WTC11 (cell line): ENCODE measurements around the gene PLEKHA6. TPM values are rescaled to one million over a fixed set of nuclear protein-coding genes. Genes with fewer than 3 reads are reported as not detected.

Experiments
- ATAC-seq: fragments of 200-7000 bp; cut with Tn5 transposase; 2 replicates; pipeline ENCODE4 v1.10.0; 2021; ENCODE audit warnings: mild to moderate bottlenecking, moderate library complexity
- CTCF ChIA-PET: fragments of 300-600 bp; sonication (Branson Sonifier 250); formaldehyde crosslinking; loops from one replicate; lab custom pipeline; 2021; ENCODE audit warnings: antibody characterized with exemption; lab: Charles Lee
- POLR2A ChIA-PET: fragments of 350-600 bp; sonication (Branson Sonifier 250); formaldehyde crosslinking; loops from one replicate; lab custom pipeline; 2021; ENCODE audit warnings: antibody characterized with exemption; lab: Charles Lee
- DNase-seq: peaks from one replicate; pipeline ENCODE4 v3.0.0; 2021; ENCODE audit warnings: low spot score
- H3K27ac Mint-ChIP-seq: 2 replicates; pipeline ENCODE4 v1.8.0; 2021; ENCODE audit warnings: mixed read lengths
- H3K27me3 Mint-ChIP-seq: 2 replicates; pipeline ENCODE4 v1.8.0; 2021; ENCODE audit warnings: low read depth, mild to moderate bottlenecking, moderate library complexity, mixed read lengths
- H3K36me3 Mint-ChIP-seq: 2 replicates; pipeline ENCODE4 v1.8.0; 2021; ENCODE audit warnings: mixed read lengths
- H3K4me1 Mint-ChIP-seq: 2 replicates; pipeline ENCODE4 v1.8.0; 2022; ENCODE audit warnings: mixed read lengths
- H3K4me3 Mint-ChIP-seq: 2 replicates; pipeline ENCODE4 v1.8.0; 2021; ENCODE audit warnings: mild to moderate bottlenecking, moderate library complexity, mixed read lengths
- H3K9me3 Mint-ChIP-seq: 2 replicates; pipeline ENCODE4 v1.8.0; 2021; ENCODE audit warnings: mixed read lengths
- ARID4B ChIP-seq: sonication (generic); formaldehyde crosslinking; IDR thresholded peaks from 2 replicates; pipeline ENCODE4 v1.8.0; 2023; ENCODE audit warnings: missing genetic modification reagents, mild to moderate bottlenecking, borderline replicate concordance
- CREB1 ChIP-seq: sonication (generic); formaldehyde crosslinking; IDR thresholded peaks from 2 replicates; pipeline ENCODE4 v1.8.0; 2023; ENCODE audit warnings: mild to moderate bottlenecking, missing genetic modification reagents
- ESRRA ChIP-seq: sonication (generic); formaldehyde crosslinking; IDR thresholded peaks from 2 replicates; pipeline ENCODE4 v1.8.1; 2022; ENCODE audit warnings: mild to moderate bottlenecking, missing genetic modification reagents, borderline replicate concordance
- PRDM15 ChIP-seq: sonication (generic); formaldehyde crosslinking; IDR thresholded peaks from 2 replicates; pipeline ENCODE4 v1.8.0; 2022; ENCODE audit warnings: missing genetic modification reagents
- ZNF121 ChIP-seq: sonication (generic); formaldehyde crosslinking; IDR thresholded peaks from 2 replicates; pipeline ENCODE4 v1.8.0; 2023; ENCODE audit warnings: missing genetic modification reagents
- ZNF671 ChIP-seq: fragments of 250-450 bp; sonication (Bioruptor Pico); IDR thresholded peaks from 2 replicates; pipeline ENCODE4 v1.8.0; 2021; ENCODE audit warnings: mild to moderate bottlenecking
- total RNA-seq: library from RNA; stranded (reverse); gene quantifications from 3 replicates; pipeline ENCODE4 v1.2.3, GENCODE V29; 2021
- TF ChIP-seq, protein P1 (sequence below): fragments of 250-450 bp; sonication (Bioruptor Pico); IDR thresholded peaks from 2 replicates; pipeline ENCODE4 v1.8.0; 2021; ENCODE audit warnings: mild to moderate bottlenecking
- TF ChIP-seq, protein P2 (sequence below): sonication (generic); formaldehyde crosslinking; IDR thresholded peaks from 2 replicates; pipeline ENCODE4 v1.8.0; 2023; ENCODE audit warnings: mild to moderate bottlenecking, missing genetic modification reagents
- TF ChIP-seq, protein P3 (sequence below): sonication (generic); formaldehyde crosslinking; IDR thresholded peaks from 2 replicates; pipeline ENCODE4 v1.8.1; 2023; ENCODE audit warnings: mild to moderate bottlenecking, missing genetic modification reagents, moderate library complexity
- TF ChIP-seq, protein P4 (sequence below): fragments of 200-600 bp; IDR thresholded peaks from 2 replicates; pipeline ENCODE4 v1.8.0; 2022; ENCODE audit warnings: antibody characterized with exemption
- TF ChIP-seq, protein P5 (sequence below): sonication (generic); formaldehyde crosslinking; IDR thresholded peaks from 2 replicates; pipeline ENCODE4 v1.8.1; 2023; ENCODE audit warnings: mild to moderate bottlenecking, missing genetic modification reagents

PLEKHA6 gene
- total RNA-seq, 1 experiment from 2014 or later = 11.6 TPM

GRCh38 chr1:204249736-204250427 lies 109.8 kb downstream of the PLEKHA6 start (continued):
- no peak for TF ChIP-seq ARID4B (CRISPR knock-in tag)
- TF ChIP-seq, protein P1, sequence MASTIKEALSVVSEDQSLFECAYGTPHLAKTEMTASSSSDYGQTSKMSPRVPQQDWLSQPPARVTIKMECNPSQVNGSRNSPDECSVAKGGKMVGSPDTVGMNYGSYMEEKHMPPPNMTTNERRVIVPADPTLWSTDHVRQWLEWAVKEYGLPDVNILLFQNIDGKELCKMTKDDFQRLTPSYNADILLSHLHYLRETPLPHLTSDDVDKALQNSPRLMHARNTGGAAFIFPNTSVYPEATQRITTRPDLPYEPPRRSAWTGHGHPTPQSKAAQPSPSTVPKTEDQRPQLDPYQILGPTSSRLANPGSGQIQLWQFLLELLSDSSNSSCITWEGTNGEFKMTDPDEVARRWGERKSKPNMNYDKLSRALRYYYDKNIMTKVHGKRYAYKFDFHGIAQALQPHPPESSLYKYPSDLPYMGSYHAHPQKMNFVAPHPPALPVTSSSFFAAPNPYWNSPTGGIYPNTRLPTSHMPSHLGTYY (CRISPR knock-in tag) = no peak
- TF ChIP-seq CREB1 (CRISPR knock-in tag) = no peak
- TF ChIP-seq, protein P2, sequence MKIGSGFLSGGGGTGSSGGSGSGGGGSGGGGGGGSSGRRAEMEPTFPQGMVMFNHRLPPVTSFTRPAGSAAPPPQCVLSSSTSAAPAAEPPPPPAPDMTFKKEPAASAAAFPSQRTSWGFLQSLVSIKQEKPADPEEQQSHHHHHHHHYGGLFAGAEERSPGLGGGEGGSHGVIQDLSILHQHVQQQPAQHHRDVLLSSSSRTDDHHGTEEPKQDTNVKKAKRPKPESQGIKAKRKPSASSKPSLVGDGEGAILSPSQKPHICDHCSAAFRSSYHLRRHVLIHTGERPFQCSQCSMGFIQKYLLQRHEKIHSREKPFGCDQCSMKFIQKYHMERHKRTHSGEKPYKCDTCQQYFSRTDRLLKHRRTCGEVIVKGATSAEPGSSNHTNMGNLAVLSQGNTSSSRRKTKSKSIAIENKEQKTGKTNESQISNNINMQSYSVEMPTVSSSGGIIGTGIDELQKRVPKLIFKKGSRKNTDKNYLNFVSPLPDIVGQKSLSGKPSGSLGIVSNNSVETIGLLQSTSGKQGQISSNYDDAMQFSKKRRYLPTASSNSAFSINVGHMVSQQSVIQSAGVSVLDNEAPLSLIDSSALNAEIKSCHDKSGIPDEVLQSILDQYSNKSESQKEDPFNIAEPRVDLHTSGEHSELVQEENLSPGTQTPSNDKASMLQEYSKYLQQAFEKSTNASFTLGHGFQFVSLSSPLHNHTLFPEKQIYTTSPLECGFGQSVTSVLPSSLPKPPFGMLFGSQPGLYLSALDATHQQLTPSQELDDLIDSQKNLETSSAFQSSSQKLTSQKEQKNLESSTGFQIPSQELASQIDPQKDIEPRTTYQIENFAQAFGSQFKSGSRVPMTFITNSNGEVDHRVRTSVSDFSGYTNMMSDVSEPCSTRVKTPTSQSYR (CRISPR knock-in tag) = no peak

DNA sequence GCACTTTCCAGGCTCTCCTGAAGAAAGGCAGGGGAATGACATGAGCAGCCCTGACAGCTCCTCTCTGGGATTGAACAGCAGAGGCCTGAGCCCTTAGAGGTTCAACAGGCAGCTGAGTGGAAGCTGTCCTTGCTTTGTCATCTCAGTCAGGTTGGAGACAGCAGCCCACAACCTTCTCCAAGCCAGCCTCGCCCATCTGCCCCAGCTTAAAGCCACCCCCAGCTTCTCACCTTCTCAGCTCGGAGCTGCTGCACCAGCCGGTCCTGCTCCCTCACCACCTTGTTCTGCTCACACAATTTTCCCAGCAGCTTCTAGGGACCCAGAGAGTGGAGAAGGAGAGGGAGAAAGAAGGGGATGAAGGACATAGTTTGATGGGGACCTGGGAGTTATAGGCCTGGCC lies 110.8 kb downstream of the PLEKHA6 start:
- POLR2A ChIA-PET = no interaction called here
- CTCF ChIA-PET = interaction anchor here (0.8 to 4.5 kb wide), 10 partner anchors 10 to 254 kb away, joined by 3 to 17 read pairs (median 4); partner anchors contain the start of gene GOLT1A
- H3K4me1 Mint-ChIP-seq = peaks cover 32% of the 10 kb centered on the region
- no peaks in the 10 kb centered on the region for H3K36me3 Mint-ChIP-seq
- DNase-seq (no peak), ATAC-seq (no peak)
- TF ChIP-seq ZNF671 (CRISPR knock-in tag) = no peak
- TF ChIP-seq, all 79 proteins: peak for 0
- no peaks in the 10 kb centered on the region for H3K27me3 Mint-ChIP-seq
- no peak overlapping the region for H3K27ac Mint-ChIP-seq
- H3K4me3 Mint-ChIP-seq = no peak overlapping the region
- no peaks in the 10 kb centered on the region for H3K9me3 Mint-ChIP-seq

DNA sequence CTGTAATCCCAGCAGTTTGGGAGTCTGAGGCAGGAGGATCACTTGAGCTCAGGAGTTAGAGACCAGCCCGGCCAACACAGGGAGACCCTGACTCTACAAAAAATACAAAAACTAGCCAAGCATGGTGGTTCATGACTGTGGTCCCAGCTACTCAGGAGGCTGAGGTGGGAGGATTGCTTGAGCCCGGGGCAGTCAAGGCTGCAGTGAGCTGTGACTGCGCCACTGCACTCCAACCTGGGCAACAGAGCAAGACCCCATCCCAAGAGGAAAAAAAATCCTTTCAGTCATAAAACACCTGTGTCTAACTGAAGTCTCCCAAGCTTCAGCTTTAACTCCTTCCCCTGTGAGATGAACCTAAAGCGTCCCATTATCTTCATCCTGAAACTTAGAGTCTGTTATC lies 112.9 kb downstream of the PLEKHA6 start:
- no peak overlapping the region for H3K4me3 Mint-ChIP-seq
- no peak for ATAC-seq
- ChIA-PET POLR2A (no interaction called here), CTCF (interaction anchor here (1.2 to 4.5 kb wide), 3 partner anchors 10 to 117 kb away, joined by 3 to 17 read pairs (median 4); no protein-coding TSS in a partner anchor)
- H3K36me3 Mint-ChIP-seq = no peaks in the 10 kb centered on the region
- no peaks in the 10 kb centered on the region for H3K9me3 Mint-ChIP-seq
- H3K27ac Mint-ChIP-seq = no peak overlapping the region
- DNase-seq = no peak
- no peaks in the 10 kb centered on the region for H3K27me3 Mint-ChIP-seq
- H3K4me1 Mint-ChIP-seq = peaks cover 15% of the 10 kb centered on the region
- TF ChIP-seq ZNF121 (CRISPR knock-in tag) (0 out of 2 replicates have a peak, but pooled peaks have one; percentile 30), ESRRA (CRISPR knock-in tag) (no peak)

DNA sequence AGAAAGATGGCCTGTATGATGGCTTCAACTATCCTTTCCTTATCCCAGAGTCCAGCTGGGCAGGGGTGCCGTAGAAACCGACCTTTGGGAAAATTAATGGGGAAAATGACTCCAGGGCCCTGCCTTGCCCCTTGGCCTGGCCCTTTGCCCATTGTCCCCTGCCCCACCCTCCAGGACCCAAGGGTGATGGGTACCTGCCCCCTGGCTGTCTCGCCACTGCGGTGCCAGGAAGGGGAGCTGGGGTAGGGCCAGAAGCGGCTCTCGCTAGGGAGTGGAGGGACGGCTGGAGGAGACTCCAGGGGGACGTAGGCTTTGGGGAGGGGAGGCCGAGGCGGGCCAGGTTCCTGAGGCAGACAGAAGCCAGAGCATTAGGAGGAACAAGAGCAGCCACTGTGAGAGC lies 116.8 kb downstream of the PLEKHA6 start:
- POLR2A ChIA-PET = no interaction called here
- H3K4me3 Mint-ChIP-seq = no peak overlapping the region
- CTCF ChIA-PET = interaction anchor here (0.9 to 1.2 kb wide), 2 partner anchors 12 to 80 kb away, joined by 3 read pairs; no protein-coding TSS in a partner anchor
- peaks cover 2% of the 10 kb centered on the region for H3K36me3 Mint-ChIP-seq
- H3K4me1 Mint-ChIP-seq = no peaks in the 10 kb centered on the region
- no peak for ATAC-seq
- DNase-seq = no peak
- no peaks in the 10 kb centered on the region for H3K9me3 Mint-ChIP-seq
- no peak overlapping the region for H3K27ac Mint-ChIP-seq
- H3K27me3 Mint-ChIP-seq = no peaks in the 10 kb centered on the region
- TF ChIP-seq, protein P3, sequence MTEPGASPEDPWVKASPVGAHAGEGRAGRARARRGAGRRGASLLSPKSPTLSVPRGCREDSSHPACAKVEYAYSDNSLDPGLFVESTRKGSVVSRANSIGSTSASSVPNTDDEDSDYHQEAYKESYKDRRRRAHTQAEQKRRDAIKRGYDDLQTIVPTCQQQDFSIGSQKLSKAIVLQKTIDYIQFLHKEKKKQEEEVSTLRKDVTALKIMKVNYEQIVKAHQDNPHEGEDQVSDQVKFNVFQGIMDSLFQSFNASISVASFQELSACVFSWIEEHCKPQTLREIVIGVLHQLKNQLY (CRISPR knock-in tag) = no peak
- TF ChIP-seq PRDM15 (CRISPR knock-in tag) (no peak), ESRRA (CRISPR knock-in tag) (no peak)
- TF ChIP-seq, protein P4, sequence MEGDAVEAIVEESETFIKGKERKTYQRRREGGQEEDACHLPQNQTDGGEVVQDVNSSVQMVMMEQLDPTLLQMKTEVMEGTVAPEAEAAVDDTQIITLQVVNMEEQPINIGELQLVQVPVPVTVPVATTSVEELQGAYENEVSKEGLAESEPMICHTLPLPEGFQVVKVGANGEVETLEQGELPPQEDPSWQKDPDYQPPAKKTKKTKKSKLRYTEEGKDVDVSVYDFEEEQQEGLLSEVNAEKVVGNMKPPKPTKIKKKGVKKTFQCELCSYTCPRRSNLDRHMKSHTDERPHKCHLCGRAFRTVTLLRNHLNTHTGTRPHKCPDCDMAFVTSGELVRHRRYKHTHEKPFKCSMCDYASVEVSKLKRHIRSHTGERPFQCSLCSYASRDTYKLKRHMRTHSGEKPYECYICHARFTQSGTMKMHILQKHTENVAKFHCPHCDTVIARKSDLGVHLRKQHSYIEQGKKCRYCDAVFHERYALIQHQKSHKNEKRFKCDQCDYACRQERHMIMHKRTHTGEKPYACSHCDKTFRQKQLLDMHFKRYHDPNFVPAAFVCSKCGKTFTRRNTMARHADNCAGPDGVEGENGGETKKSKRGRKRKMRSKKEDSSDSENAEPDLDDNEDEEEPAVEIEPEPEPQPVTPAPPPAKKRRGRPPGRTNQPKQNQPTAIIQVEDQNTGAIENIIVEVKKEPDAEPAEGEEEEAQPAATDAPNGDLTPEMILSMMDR = no peak
- TF ChIP-seq, protein P5, sequence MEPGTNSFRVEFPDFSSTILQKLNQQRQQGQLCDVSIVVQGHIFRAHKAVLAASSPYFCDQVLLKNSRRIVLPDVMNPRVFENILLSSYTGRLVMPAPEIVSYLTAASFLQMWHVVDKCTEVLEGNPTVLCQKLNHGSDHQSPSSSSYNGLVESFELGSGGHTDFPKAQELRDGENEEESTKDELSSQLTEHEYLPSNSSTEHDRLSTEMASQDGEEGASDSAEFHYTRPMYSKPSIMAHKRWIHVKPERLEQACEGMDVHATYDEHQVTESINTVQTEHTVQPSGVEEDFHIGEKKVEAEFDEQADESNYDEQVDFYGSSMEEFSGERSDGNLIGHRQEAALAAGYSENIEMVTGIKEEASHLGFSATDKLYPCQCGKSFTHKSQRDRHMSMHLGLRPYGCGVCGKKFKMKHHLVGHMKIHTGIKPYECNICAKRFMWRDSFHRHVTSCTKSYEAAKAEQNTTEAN = no peak
